IPS-18c (cell line): ENCODE results near the gene BTNL8.

Source experiments
- H3K4me3 ChIP-seq: 2 replicates; pipeline ENCODE4 v1.7.0; 2013; ENCODE audit warnings: low read depth, mild to moderate bottlenecking, low read length, moderate library complexity; ENCODE audit not compliant: insufficient read depth
- H3K9me3 ChIP-seq: one replicate; pipeline ENCODE4 v1.6.1; 2013; ENCODE audit warnings: mild to moderate bottlenecking, low read length, moderate library complexity; ENCODE audit not compliant: control insufficient read depth, insufficient read depth

BTNL8 gene

GRCh38 chr5:180918380-180918779 is 19.4 kb downstream of the BTNL8 start:
- Histone ChIP-seq H3K4me3 (no peak overlapping the region), H3K9me3 (no peaks in the 10 kb centered on the region)

- H3K4me3 ChIP-seq: no peak overlapping the region
- H3K9me3 ChIP-seq: peaks cover 4% of the 10 kb centered on the region
Observed at GRCh38 chr5:180920710-180921109, 21.8 kb downstream of the BTNL8 start.

GRCh38 chr5:180922932-180923331 is 24.0 kb downstream of the BTNL8 start:
- peaks cover 4% of the 10 kb centered on the region for H3K9me3 ChIP-seq
- H3K4me3 ChIP-seq: no peak overlapping the region

GRCh38 chr5:180932660-180933059 is 33.7 kb downstream of the BTNL8 start:
- Histone ChIP-seq H3K9me3 (no peaks in the 10 kb centered on the region), H3K4me3 (no peak overlapping the region)

- Histone ChIP-seq H3K4me3 (no peak overlapping the region), H3K9me3 (no peaks in the 10 kb centered on the region)
Observed at GRCh38 chr5:180935203-180935602, 36.2 kb downstream of the BTNL8 start.

- no peaks in the 10 kb centered on the region for H3K9me3 ChIP-seq
- no peak overlapping the region for H3K4me3 ChIP-seq
Observed at GRCh38 chr5:180938294-180938693, 39.3 kb downstream of the BTNL8 start.

GRCh38 chr5:180950291-180950949 is 51.5 kb downstream of the BTNL8 start:
- no peaks in the 10 kb centered on the region for H3K9me3 ChIP-seq
- H3K4me3 ChIP-seq: no peak overlapping the region

- Histone ChIP-seq H3K4me3 (no peak overlapping the region), H3K9me3 (no peaks in the 10 kb centered on the region)
Observed at GRCh38 chr5:180959661-180960060, 60.7 kb downstream of the BTNL8 start.

GRCh38 chr5:180960209-180960608 is 61.2 kb downstream of the BTNL8 start:
- Histone ChIP-seq H3K4me3 (no peak overlapping the region), H3K9me3 (no peaks in the 10 kb centered on the region)

- H3K4me3 ChIP-seq: no peak overlapping the region
- peaks cover 6% of the 10 kb centered on the region for H3K9me3 ChIP-seq
Observed at GRCh38 chr5:180969406-180969805, 70.4 kb downstream of the BTNL8 start.

GRCh38 chr5:180970336-180970735 is 71.4 kb downstream of the BTNL8 start:
- H3K4me3 ChIP-seq: no peak overlapping the region
- H3K9me3 ChIP-seq: peaks cover 6% of the 10 kb centered on the region

- Histone ChIP-seq H3K9me3 (peaks cover 6% of the 10 kb centered on the region), H3K4me3 (no peak overlapping the region)
Observed at GRCh38 chr5:180970875-180971274, 71.9 kb downstream of the BTNL8 start.

- H3K4me3 ChIP-seq: no peak overlapping the region
- peaks cover 4% of the 10 kb centered on the region for H3K9me3 ChIP-seq
Observed at GRCh38 chr5:180974612-180975315, 75.8 kb downstream of the BTNL8 start.

- H3K9me3 ChIP-seq: peaks cover 2% of the 10 kb centered on the region
- no peak overlapping the region for H3K4me3 ChIP-seq
Observed at GRCh38 chr5:180975338-180975737, 76.4 kb downstream of the BTNL8 start.

- Histone ChIP-seq H3K4me3 (no peak overlapping the region), H3K9me3 (peaks cover 2% of the 10 kb centered on the region)
Observed at GRCh38 chr5:180976518-180976917, 77.6 kb downstream of the BTNL8 start.

- H3K4me3 ChIP-seq: no peak overlapping the region
Observed at GRCh38 chr5:180977852-180978251, 78.9 kb downstream of the BTNL8 start.

GRCh38 chr5:180982008-180982741 is 83.2 kb downstream of the BTNL8 start:
- Histone ChIP-seq H3K4me3 (no peak overlapping the region), H3K9me3 (no peaks in the 10 kb centered on the region)

More at GRCh38 chr5:180977852-180978251, 78.9 kb downstream of the BTNL8 start:
- peaks cover 2% of the 10 kb centered on the region for H3K9me3 ChIP-seq

GRCh38 chr5:180988016-180988415 is 89.1 kb downstream of the BTNL8 start:
- Histone ChIP-seq H3K4me3 (no peak overlapping the region), H3K9me3 (no peaks in the 10 kb centered on the region)
